GM18499 (cell line): Measurements from ENCODE around the gene NOTO.
"Not testable (repeated sequence)": the region's sequence is repeated elsewhere in the genome, so short reads cannot be mapped to it uniquely, and the experiment has no call there.

Experiments used
- ATAC-seq: cut with Tn5 transposase; IDR thresholded peaks from one replicate; pipeline ENCODE4 v1.9.1; 2021; ENCODE audit warnings: moderate number of reproducible peaks; ENCODE audit not compliant: insufficient read depth, unreplicated experiment

The NOTO gene

GRCh38 chr2:73187549-73187948 is 14.8 kb upstream of the NOTO start:
- no peak for ATAC-seq

- no peak for ATAC-seq
These were observed 4.8 kb upstream of the NOTO start for GRCh38 chr2:73197579-73197978.

GRCh38 chr2:73200281-73200680 is 2.1 kb upstream of the NOTO start:
- ATAC-seq = not testable (repeated sequence)

- no peak for ATAC-seq
These were observed 794 bp downstream of the NOTO start for GRCh38 chr2:73203055-73203681.

GRCh38 chr2:73205611-73206010 is 3.2 kb downstream of the NOTO start:
- ATAC-seq = no peak

GRCh38 chr2:73208258-73208657 is 5.9 kb downstream of the NOTO start:
- no peak for ATAC-seq

GRCh38 chr2:73210019-73210418 is 7.6 kb downstream of the NOTO start:
- ATAC-seq = no peak

GRCh38 chr2:73210696-73211095 is 8.3 kb downstream of the NOTO start:
- no peak for ATAC-seq

- no peak for ATAC-seq
These were observed 9.7 kb downstream of the NOTO start for GRCh38 chr2:73212098-73212447.

GRCh38 chr2:73212448-73213176 is 10.2 kb downstream of the NOTO start:
- ATAC-seq = peak; percentile 54

GRCh38 chr2:73214120-73215035 is 12.0 kb downstream of the NOTO start, which contains the start of gene SMYD5:
TSS of gene SMYD5 (plus strand) at chr2:73214245. CDS start at chr2:73214267, 22 bp downstream.
- ATAC-seq = peak; percentile 76

GRCh38 chr2:73215254-73215653 is 12.9 kb downstream of the NOTO start:
- ATAC-seq = no peak

GRCh38 chr2:73217160-73217559 is 14.8 kb downstream of the NOTO start:
- no peak for ATAC-seq

- ATAC-seq = no peak
These were observed 15.5 kb downstream of the NOTO start for GRCh38 chr2:73217826-73218225.

- ATAC-seq = no peak
These were observed 15.9 kb downstream of the NOTO start for GRCh38 chr2:73218298-73218697.

- no peak for ATAC-seq
These were observed 21.4 kb downstream of the NOTO start for GRCh38 chr2:73223821-73224220.

- ATAC-seq = no peak
These were observed 23.4 kb downstream of the NOTO start for GRCh38 chr2:73225513-73226360.

GRCh38 chr2:73227086-73227485 is 24.7 kb downstream of the NOTO start:
- ATAC-seq = no peak

- ATAC-seq = no peak
These were observed 26.3 kb downstream of the NOTO start for GRCh38 chr2:73228631-73229030.
